Ishikawa (cell line): ENCODE results near the gene PTTG1IP.

ENCODE experiments used
- CEBPB ChIP-seq: IDR thresholded peaks from 2 replicates; pipeline ENCODE4 v1.6.1; 2012
- CREB1 ChIP-seq: IDR thresholded peaks from 2 replicates; pipeline ENCODE4 v1.6.1; 2012; ENCODE audit warnings: low read depth
- EGR1 ChIP-seq: IDR thresholded peaks from 2 replicates; pipeline ENCODE4 v1.6.1; 2012
- EP300 ChIP-seq: IDR thresholded peaks from 2 replicates; pipeline ENCODE4 v1.6.1; 2012; ENCODE audit warnings: borderline replicate concordance
- FOXM1 ChIP-seq: IDR thresholded peaks from 2 replicates; pipeline ENCODE4 v1.6.1; 2012; ENCODE audit warnings: low read depth, borderline replicate concordance
- MAX ChIP-seq: IDR thresholded peaks from 2 replicates; pipeline ENCODE4 v1.6.1; 2012
- RAD21 ChIP-seq: IDR thresholded peaks from 2 replicates; pipeline ENCODE4 v1.6.1; 2012; ENCODE audit warnings: low read depth
- TAF1 ChIP-seq: IDR thresholded peaks from 2 replicates; pipeline ENCODE4 v1.6.1; 2012; ENCODE audit warnings: low read depth, mild to moderate bottlenecking
- TCF12 ChIP-seq: IDR thresholded peaks from 2 replicates; pipeline ENCODE4 v1.6.1; 2012; ENCODE audit warnings: low read depth
- TEAD4 ChIP-seq: IDR thresholded peaks from 2 replicates; pipeline ENCODE4 v1.6.1; 2012
- USF1 ChIP-seq: IDR thresholded peaks from 2 replicates; pipeline ENCODE4 v1.6.1; 2012
- YY1 ChIP-seq: IDR thresholded peaks from 2 replicates; pipeline ENCODE4 v1.6.1; 2012; ENCODE audit warnings: low read depth
- ZBTB7A ChIP-seq: IDR thresholded peaks from 2 replicates; pipeline ENCODE4 v1.6.1; 2012; ENCODE audit warnings: low read depth
- TF ChIP-seq, protein P1 (sequence below): IDR thresholded peaks from 2 replicates; pipeline ENCODE4 v1.6.1; 2012; ENCODE audit warnings: low read depth, mild to moderate bottlenecking

GRCh38 chr21:44848821-44849521 is 24.5 kb downstream of the PTTG1IP start:
- TF ChIP-seq, protein P1, sequence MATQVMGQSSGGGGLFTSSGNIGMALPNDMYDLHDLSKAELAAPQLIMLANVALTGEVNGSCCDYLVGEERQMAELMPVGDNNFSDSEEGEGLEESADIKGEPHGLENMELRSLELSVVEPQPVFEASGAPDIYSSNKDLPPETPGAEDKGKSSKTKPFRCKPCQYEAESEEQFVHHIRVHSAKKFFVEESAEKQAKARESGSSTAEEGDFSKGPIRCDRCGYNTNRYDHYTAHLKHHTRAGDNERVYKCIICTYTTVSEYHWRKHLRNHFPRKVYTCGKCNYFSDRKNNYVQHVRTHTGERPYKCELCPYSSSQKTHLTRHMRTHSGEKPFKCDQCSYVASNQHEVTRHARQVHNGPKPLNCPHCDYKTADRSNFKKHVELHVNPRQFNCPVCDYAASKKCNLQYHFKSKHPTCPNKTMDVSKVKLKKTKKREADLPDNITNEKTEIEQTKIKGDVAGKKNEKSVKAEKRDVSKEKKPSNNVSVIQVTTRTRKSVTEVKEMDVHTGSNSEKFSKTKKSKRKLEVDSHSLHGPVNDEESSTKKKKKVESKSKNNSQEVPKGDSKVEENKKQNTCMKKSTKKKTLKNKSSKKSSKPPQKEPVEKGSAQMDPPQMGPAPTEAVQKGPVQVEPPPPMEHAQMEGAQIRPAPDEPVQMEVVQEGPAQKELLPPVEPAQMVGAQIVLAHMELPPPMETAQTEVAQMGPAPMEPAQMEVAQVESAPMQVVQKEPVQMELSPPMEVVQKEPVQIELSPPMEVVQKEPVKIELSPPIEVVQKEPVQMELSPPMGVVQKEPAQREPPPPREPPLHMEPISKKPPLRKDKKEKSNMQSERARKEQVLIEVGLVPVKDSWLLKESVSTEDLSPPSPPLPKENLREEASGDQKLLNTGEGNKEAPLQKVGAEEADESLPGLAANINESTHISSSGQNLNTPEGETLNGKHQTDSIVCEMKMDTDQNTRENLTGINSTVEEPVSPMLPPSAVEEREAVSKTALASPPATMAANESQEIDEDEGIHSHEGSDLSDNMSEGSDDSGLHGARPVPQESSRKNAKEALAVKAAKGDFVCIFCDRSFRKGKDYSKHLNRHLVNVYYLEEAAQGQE = no peak
- TF ChIP-seq FOXM1 (no peak), EGR1 (no peak), EP300 (no peak), RAD21 (no peak), TCF12 (no peak), USF1 (no peak), MAX (no peak), CEBPB (no peak), TEAD4 (no peak), TAF1 (no peak), YY1 (no peak), ZBTB7A (no peak), CREB1 (no peak)
